GM12878 (cell line): Measurements from ENCODE around the gene RFT1. TPM values are rescaled to one million over a fixed set of nuclear protein-coding genes. Genes with fewer than 3 reads are reported as not detected.
A peak's percentile ranks its signal among the peaks of the same experiment; 100 is the strongest.

ENCODE experiments used
- ATF7 ChIP-seq: fragments of 450-650 bp; IDR thresholded peaks from 2 replicates; pipeline ENCODE4 v1.6.1; 2016; ENCODE audit warnings: low read depth, mild to moderate bottlenecking
- BHLHE40 ChIP-seq, 2 experiments: fragments of 450-650 bp in 1 of 2; IDR thresholded peaks; 2 replicates each; pipeline ENCODE4 v1.6.1; 2011 to 2017; ENCODE audit warnings: low read depth in 2 of 2, borderline replicate concordance in 1 of 2, improper control_type of control experiment in 1 of 2, low read length in 1 of 2, mild to moderate bottlenecking in 1 of 2
- EZH2 ChIP-seq: IDR thresholded peaks from 2 replicates; pipeline ENCODE4 v1.6.1; 2012; ENCODE audit warnings: low read depth, mild to moderate bottlenecking, control low read depth, inconsistent platforms, low read length, borderline replicate concordance; ENCODE audit not compliant: control insufficient read depth
- IKZF1 ChIP-seq: fragments of 450-650 bp; conservative IDR thresholded peaks from 2 replicates; pipeline ENCODE4 v1.6.1; 2017; ENCODE audit warnings: antibody characterized with exemption, mild to moderate bottlenecking
- LARP7 ChIP-seq: fragments of 450-650 bp; IDR thresholded peaks from 2 replicates; pipeline ENCODE4 v1.6.1; 2017; ENCODE audit warnings: mild to moderate bottlenecking
- NR2C1 ChIP-seq: fragments of 450-650 bp; IDR thresholded peaks from 2 replicates; pipeline ENCODE4 v1.6.1; 2017; ENCODE audit warnings: antibody characterized with exemption, mild to moderate bottlenecking, moderate library complexity
- RCOR1 ChIP-seq: conservative IDR thresholded peaks from 2 replicates; pipeline ENCODE4 v1.6.1; 2012; ENCODE audit warnings: low read depth, low read length, improper control_type of control experiment
- RUNX3 ChIP-seq: IDR thresholded peaks from 2 replicates; pipeline ENCODE4 v1.6.1; 2012; ENCODE audit warnings: low read length, inconsistent platforms
- STAT1 ChIP-seq: fragments of 450-650 bp; conservative IDR thresholded peaks from 2 replicates; pipeline ENCODE4 v1.6.1; 2014; ENCODE audit warnings: antibody characterized with exemption, mild to moderate bottlenecking
- TCF12 ChIP-seq: IDR thresholded peaks from 2 replicates; pipeline ENCODE4 v1.6.1; 2011; ENCODE audit warnings: low read depth, mild to moderate bottlenecking, low read length
- polyA plus RNA-seq, 11 experiments: library from polyadenylated mRNA; depleted of rRNA in 4 of 11; unstranded in 6 of 11; stranded (reverse) in 5 of 11; fragments of >200 nt; fragmentation: Nextera tagmentation in 4 of 11; fragmentation: Illumina TruSeq in 1 of 11; extraction: Ambion mirVana in 4 of 11; extraction: Trizol in 1 of 11; gene quantifications; 1 replicate in 1 of 11; 2 replicates in 10 of 11; pipeline versions ENCODE4 v1.2.1 to v1.2.3, GENCODE V29; 2011 to 2016; ENCODE audit warnings: inconsistent platforms in 2 of 11, missing spikeins in 2 of 11, low read depth in 1 of 11
- total RNA-seq, 4 experiments: library from RNA; depleted of rRNA in 3 of 4; stranded (reverse); fragments of >200 nt in 3 of 4; fragmentation: Illumina TruSeq in 1 of 4; extraction: Trizol in 1 of 4; gene quantifications; 2 replicates each; pipeline versions ENCODE4 v1.2.1 to v1.2.3, GENCODE V29; 2013 to 2021
- TF ChIP-seq, protein P1 (sequence below): IDR thresholded peaks from 2 replicates; pipeline ENCODE4 v1.6.1; 2011; ENCODE audit warnings: borderline replicate concordance, low read depth, mild to moderate bottlenecking, moderate library complexity, low read length; ENCODE audit not compliant: insufficient read depth, poor library complexity, severe bottlenecking
- TF ChIP-seq, protein P2 (sequence below): IDR thresholded peaks from 2 replicates; pipeline ENCODE4 v1.6.1; 2012; ENCODE audit warnings: improper control_type of control experiment, low read depth, low read length; ENCODE audit not compliant: insufficient replicate concordance
- TF ChIP-seq, protein P3 (sequence below): fragments of 450-650 bp; IDR thresholded peaks from 2 replicates; pipeline ENCODE4 v1.6.1; 2016; ENCODE audit warnings: mild to moderate bottlenecking, moderate library complexity, borderline replicate concordance
- TF ChIP-seq, protein P4 (sequence below): fragments of 150-350 bp; IDR thresholded peaks from 2 replicates; pipeline ENCODE4 v1.6.1; 2016; ENCODE audit warnings: low read depth, low read length

RFT1 gene
- total and polyA plus RNA-seq, 10 of the 15 experiments (the other 5 are each of a cell fraction or from before 2014, with no cell fraction given): 16.6 to 75.1 (median 34.5) TPM

DNA sequence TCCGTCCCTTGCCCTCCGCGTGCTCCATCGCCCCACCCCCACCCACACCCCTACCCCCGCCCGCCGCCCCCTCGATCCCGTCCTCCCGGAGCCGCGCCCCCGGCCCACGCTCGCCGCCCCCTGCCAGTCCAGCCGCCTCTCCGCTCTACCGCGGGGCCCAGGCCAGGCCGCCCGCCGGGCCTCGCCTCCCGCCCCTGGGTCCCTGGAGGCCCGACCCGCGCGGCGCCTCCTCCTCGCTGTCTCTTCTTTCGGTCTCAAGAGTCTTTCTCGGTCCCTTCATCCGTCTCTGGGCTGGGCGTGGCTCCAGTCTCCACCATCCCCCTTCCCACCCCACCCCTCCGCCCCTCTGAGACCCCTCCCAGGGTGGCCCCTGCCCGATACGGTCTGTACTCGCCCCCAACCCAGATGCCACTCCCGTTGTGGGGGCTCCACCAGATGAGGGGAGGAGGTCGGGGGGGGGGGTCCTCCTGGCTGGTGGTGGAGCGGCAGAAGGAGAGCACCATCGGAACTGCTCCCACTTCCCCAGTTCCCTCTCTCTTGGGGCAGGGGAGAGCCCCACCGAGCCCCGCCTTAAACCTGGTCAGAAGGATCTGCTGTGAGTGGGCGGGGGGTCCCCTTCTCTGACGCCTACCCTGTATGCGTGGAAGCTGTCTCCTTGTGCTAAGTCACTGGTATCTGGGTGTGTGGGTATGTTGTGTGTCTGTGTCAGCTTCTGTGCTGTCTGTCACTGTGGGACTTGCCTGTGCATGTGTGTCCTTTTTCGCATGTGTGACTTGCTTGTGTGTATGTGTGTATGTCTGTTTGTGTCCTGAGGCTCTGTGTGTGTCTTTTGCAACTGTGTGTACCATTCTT lies 31.8 kb upstream of the RFT1 start (continued):
- TF ChIP-seq, protein P1, sequence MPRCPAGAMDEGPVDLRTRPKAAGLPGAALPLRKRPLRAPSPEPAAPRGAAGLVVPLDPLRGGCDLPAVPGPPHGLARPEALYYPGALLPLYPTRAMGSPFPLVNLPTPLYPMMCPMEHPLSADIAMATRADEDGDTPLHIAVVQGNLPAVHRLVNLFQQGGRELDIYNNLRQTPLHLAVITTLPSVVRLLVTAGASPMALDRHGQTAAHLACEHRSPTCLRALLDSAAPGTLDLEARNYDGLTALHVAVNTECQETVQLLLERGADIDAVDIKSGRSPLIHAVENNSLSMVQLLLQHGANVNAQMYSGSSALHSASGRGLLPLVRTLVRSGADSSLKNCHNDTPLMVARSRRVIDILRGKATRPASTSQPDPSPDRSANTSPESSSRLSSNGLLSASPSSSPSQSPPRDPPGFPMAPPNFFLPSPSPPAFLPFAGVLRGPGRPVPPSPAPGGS: peak; percentile 28
- TF ChIP-seq EZH2 (no peak), RUNX3 (peak; percentile 36; the same call in 1 of the 2 replicates), BHLHE40 (IDR thresholded peaks at IDR 0.05; ENCODE audit: borderline replicate concordance in 1 of 2, low read depth in 2 of 2, low read length in 1 of 2) (0 out of 4 replicates have a peak, but pooled peaks of 1 of the 2 experiments have one; percentile 2), IKZF1 (peak; percentile 85), STAT1 (no peak), LARP7 (peak; percentile 21; the same call in 1 of the 2 replicates), RCOR1 (no peak), TCF12 (no peak), NR2C1 (no peak), ATF7 (peak; percentile 56; the same call in 1 of the 2 replicates)
- TF ChIP-seq, protein P2, sequence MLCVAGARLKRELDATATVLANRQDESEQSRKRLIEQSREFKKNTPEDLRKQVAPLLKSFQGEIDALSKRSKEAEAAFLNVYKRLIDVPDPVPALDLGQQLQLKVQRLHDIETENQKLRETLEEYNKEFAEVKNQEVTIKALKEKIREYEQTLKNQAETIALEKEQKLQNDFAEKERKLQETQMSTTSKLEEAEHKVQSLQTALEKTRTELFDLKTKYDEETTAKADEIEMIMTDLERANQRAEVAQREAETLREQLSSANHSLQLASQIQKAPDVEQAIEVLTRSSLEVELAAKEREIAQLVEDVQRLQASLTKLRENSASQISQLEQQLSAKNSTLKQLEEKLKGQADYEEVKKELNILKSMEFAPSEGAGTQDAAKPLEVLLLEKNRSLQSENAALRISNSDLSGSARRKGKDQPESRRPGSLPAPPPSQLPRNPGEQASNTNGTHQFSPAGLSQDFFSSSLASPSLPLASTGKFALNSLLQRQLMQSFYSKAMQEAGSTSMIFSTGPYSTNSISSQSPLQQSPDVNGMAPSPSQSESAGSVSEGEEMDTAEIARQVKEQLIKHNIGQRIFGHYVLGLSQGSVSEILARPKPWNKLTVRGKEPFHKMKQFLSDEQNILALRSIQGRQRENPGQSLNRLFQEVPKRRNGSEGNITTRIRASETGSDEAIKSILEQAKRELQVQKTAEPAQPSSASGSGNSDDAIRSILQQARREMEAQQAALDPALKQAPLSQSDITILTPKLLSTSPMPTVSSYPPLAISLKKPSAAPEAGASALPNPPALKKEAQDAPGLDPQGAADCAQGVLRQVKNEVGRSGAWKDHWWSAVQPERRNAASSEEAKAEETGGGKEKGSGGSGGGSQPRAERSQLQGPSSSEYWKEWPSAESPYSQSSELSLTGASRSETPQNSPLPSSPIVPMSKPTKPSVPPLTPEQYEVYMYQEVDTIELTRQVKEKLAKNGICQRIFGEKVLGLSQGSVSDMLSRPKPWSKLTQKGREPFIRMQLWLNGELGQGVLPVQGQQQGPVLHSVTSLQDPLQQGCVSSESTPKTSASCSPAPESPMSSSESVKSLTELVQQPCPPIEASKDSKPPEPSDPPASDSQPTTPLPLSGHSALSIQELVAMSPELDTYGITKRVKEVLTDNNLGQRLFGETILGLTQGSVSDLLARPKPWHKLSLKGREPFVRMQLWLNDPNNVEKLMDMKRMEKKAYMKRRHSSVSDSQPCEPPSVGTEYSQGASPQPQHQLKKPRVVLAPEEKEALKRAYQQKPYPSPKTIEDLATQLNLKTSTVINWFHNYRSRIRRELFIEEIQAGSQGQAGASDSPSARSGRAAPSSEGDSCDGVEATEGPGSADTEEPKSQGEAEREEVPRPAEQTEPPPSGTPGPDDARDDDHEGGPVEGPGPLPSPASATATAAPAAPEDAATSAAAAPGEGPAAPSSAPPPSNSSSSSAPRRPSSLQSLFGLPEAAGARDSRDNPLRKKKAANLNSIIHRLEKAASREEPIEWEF: no peak
- TF ChIP-seq, protein P3, sequence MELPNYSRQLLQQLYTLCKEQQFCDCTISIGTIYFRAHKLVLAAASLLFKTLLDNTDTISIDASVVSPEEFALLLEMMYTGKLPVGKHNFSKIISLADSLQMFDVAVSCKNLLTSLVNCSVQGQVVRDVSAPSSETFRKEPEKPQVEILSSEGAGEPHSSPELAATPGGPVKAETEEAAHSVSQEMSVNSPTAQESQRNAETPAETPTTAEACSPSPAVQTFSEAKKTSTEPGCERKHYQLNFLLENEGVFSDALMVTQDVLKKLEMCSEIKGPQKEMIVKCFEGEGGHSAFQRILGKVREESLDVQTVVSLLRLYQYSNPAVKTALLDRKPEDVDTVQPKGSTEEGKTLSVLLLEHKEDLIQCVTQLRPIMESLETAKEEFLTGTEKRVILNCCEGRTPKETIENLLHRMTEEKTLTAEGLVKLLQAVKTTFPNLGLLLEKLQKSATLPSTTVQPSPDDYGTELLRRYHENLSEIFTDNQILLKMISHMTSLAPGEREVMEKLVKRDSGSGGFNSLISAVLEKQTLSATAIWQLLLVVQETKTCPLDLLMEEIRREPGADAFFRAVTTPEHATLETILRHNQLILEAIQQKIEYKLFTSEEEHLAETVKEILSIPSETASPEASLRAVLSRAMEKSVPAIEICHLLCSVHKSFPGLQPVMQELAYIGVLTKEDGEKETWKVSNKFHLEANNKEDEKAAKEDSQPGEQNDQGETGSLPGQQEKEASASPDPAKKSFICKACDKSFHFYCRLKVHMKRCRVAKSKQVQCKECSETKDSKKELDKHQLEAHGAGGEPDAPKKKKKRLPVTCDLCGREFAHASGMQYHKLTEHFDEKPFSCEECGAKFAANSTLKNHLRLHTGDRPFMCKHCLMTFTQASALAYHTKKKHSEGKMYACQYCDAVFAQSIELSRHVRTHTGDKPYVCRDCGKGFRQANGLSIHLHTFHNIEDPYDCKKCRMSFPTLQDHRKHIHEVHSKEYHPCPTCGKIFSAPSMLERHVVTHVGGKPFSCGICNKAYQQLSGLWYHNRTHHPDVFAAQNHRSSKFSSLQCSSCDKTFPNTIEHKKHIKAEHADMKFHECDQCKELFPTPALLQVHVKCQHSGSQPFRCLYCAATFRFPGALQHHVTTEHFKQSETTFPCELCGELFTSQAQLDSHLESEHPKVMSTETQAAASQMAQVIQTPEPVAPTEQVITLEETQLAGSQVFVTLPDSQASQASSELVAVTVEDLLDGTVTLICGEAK: no peak
- TF ChIP-seq, protein P4, sequence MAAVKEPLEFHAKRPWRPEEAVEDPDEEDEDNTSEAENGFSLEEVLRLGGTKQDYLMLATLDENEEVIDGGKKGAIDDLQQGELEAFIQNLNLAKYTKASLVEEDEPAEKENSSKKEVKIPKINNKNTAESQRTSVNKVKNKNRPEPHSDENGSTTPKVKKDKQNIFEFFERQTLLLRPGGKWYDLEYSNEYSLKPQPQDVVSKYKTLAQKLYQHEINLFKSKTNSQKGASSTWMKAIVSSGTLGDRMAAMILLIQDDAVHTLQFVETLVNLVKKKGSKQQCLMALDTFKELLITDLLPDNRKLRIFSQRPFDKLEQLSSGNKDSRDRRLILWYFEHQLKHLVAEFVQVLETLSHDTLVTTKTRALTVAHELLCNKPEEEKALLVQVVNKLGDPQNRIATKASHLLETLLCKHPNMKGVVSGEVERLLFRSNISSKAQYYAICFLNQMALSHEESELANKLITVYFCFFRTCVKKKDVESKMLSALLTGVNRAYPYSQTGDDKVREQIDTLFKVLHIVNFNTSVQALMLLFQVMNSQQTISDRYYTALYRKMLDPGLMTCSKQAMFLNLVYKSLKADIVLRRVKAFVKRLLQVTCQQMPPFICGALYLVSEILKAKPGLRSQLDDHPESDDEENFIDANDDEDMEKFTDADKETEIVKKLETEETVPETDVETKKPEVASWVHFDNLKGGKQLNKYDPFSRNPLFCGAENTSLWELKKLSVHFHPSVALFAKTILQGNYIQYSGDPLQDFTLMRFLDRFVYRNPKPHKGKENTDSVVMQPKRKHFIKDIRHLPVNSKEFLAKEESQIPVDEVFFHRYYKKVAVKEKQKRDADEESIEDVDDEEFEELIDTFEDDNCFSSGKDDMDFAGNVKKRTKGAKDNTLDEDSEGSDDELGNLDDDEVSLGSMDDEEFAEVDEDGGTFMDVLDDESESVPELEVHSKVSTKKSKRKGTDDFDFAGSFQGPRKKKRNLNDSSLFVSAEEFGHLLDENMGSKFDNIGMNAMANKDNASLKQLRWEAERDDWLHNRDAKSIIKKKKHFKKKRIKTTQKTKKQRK: no peak
